ENCODE results near the gene METAP1D.

The METAP1D gene

GRCh38 chr2:171958475-171958874, 41.3 kb upstream of the METAP1D start:
- no peak for TF ChIP-seq REST (IDR thresholded peaks at IDR 0.05; ENCODE audit: low read depth)
- no peak for TF ChIP-seq TAF1 (IDR thresholded peaks at IDR 0.05; ENCODE audit: low read depth)
- TF ChIP-seq TCF12 (IDR thresholded peaks at IDR 0.05; ENCODE audit: low read depth) = no peak
- TF ChIP-seq YY1 (IDR thresholded peaks at IDR 0.05; ENCODE audit: low read depth) = no peak
- no peak for TF ChIP-seq EGR1 (IDR thresholded peaks at IDR 0.05)
- TF ChIP-seq TEAD4 (IDR thresholded peaks at IDR 0.05) = no peak
- TF ChIP-seq USF1 (IDR thresholded peaks at IDR 0.05) = no peak
- TF ChIP-seq FOXM1 (IDR thresholded peaks at IDR 0.05; ENCODE audit: borderline replicate concordance, low read depth) = no peak
- TF ChIP-seq EP300 (IDR thresholded peaks at IDR 0.05; ENCODE audit: borderline replicate concordance) = no peak
- TF ChIP-seq CEBPB (IDR thresholded peaks at IDR 0.05) = no peak
- TF ChIP-seq RAD21 (IDR thresholded peaks at IDR 0.05; ENCODE audit: low read depth) = no peak
- no peak for TF ChIP-seq NFIC (IDR thresholded peaks at IDR 0.05)

- TF ChIP-seq RAD21 (IDR thresholded peaks at IDR 0.05; ENCODE audit: low read depth) (no peak), FOXM1 (IDR thresholded peaks at IDR 0.05; ENCODE audit: borderline replicate concordance, low read depth) (no peak), REST (IDR thresholded peaks at IDR 0.05; ENCODE audit: low read depth) (no peak), TCF12 (IDR thresholded peaks at IDR 0.05; ENCODE audit: low read depth) (no peak), TAF1 (IDR thresholded peaks at IDR 0.05; ENCODE audit: low read depth) (no peak), NFIC (IDR thresholded peaks at IDR 0.05) (no peak), TEAD4 (IDR thresholded peaks at IDR 0.05) (no peak), MAX (IDR thresholded peaks at IDR 0.05) (no peak), YY1 (IDR thresholded peaks at IDR 0.05; ENCODE audit: low read depth) (no peak), CEBPB (IDR thresholded peaks at IDR 0.05) (no peak)
Observed at GRCh38 chr2:171959998-171960397, 39.8 kb upstream of the METAP1D start.

GRCh38 chr2:171960570-171960969, 39.2 kb upstream of the METAP1D start:
- TF ChIP-seq MAX (IDR thresholded peaks at IDR 0.05) (no peak), ZBTB7A (IDR thresholded peaks at IDR 0.05; ENCODE audit: low read depth) (no peak), RAD21 (IDR thresholded peaks at IDR 0.05; ENCODE audit: low read depth) (no peak), USF1 (IDR thresholded peaks at IDR 0.05) (no peak), YY1 (IDR thresholded peaks at IDR 0.05; ENCODE audit: low read depth) (no peak), NFIC (IDR thresholded peaks at IDR 0.05) (no peak), REST (IDR thresholded peaks at IDR 0.05; ENCODE audit: low read depth) (no peak), FOXM1 (IDR thresholded peaks at IDR 0.05; ENCODE audit: borderline replicate concordance, low read depth) (no peak)

GRCh38 chr2:171963198-171963597, 36.6 kb upstream of the METAP1D start:
- TF ChIP-seq TEAD4 (IDR thresholded peaks at IDR 0.05) = no peak
- TF ChIP-seq MAX (IDR thresholded peaks at IDR 0.05) = no peak
- TF ChIP-seq EGR1 (IDR thresholded peaks at IDR 0.05) = no peak
- TF ChIP-seq FOXM1 (IDR thresholded peaks at IDR 0.05; ENCODE audit: borderline replicate concordance, low read depth) = no peak
- no peak for TF ChIP-seq REST (IDR thresholded peaks at IDR 0.05; ENCODE audit: low read depth)
- TF ChIP-seq CEBPB (IDR thresholded peaks at IDR 0.05) = no peak
- no peak for TF ChIP-seq TCF12 (IDR thresholded peaks at IDR 0.05; ENCODE audit: low read depth)
- TF ChIP-seq CREB1 (IDR thresholded peaks at IDR 0.05; ENCODE audit: low read depth) = no peak
- no peak for TF ChIP-seq RAD21 (IDR thresholded peaks at IDR 0.05; ENCODE audit: low read depth)
